ENCODE data around the gene PPP1R3G. TPM values are rescaled to one million over a fixed set of nuclear protein-coding genes. Genes with fewer than 3 reads are reported as not detected.

PPP1R3G gene
- total RNA-seq, 1 donor from 2014 or later: 4.4 TPM

DNA sequence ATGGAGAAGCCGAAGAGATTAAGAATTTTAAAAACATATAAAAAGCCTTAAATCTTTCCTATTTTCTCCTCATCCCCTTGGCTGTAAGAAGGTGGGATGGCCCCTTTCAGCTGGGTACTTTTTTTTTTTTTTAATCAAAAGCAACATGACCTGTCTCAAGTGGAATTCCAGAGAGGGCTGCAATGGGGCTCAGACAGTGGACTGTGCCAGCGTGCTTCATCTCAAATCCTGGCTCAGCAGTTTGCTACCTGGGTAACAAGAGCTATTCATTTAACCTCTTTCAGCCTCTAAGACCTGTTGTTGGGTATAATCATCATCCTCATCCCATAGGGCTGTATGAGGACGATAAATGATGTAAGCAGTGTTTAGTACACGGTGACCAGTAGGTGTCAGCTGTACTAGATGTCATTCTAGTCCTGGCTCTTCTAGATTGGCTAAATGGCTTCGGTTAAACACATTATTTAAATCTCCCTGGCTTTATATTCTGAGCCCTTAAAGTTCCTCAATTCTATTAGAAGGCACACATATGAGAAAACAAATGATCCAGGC, 6.9 kb upstream of the PPP1R3G start:
- no peak for TF ChIP-seq POLR2A (IDR thresholded peaks at IDR 0.05)
- TF ChIP-seq POLR2AphosphoS5 (IDR thresholded peaks at IDR 0.05; ENCODE audit: insufficient read depth in 1 of 2, low read depth in 1 of 2): no peak
- TF ChIP-seq, protein P1, sequence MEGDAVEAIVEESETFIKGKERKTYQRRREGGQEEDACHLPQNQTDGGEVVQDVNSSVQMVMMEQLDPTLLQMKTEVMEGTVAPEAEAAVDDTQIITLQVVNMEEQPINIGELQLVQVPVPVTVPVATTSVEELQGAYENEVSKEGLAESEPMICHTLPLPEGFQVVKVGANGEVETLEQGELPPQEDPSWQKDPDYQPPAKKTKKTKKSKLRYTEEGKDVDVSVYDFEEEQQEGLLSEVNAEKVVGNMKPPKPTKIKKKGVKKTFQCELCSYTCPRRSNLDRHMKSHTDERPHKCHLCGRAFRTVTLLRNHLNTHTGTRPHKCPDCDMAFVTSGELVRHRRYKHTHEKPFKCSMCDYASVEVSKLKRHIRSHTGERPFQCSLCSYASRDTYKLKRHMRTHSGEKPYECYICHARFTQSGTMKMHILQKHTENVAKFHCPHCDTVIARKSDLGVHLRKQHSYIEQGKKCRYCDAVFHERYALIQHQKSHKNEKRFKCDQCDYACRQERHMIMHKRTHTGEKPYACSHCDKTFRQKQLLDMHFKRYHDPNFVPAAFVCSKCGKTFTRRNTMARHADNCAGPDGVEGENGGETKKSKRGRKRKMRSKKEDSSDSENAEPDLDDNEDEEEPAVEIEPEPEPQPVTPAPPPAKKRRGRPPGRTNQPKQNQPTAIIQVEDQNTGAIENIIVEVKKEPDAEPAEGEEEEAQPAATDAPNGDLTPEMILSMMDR (IDR thresholded peaks at IDR 0.05): no peak
- intact Hi-C loops (cut with DNase I): no loop called here
- no peak for DNase-seq (ENCODE audit: extremely low spot score in 2 of 2)
- H3K4me3 ChIP-seq: no peak overlapping the region
- H3K27me3 ChIP-seq: no peaks in the 10 kb centered on the region
- H3K9me3 ChIP-seq: no peaks in the 10 kb centered on the region
- no peaks in the 10 kb centered on the region for H3K36me3 ChIP-seq
- H3K4me1 ChIP-seq: peaks cover 10% of the 10 kb centered on the region
- H3K27ac ChIP-seq: no peak overlapping the region

DNA sequence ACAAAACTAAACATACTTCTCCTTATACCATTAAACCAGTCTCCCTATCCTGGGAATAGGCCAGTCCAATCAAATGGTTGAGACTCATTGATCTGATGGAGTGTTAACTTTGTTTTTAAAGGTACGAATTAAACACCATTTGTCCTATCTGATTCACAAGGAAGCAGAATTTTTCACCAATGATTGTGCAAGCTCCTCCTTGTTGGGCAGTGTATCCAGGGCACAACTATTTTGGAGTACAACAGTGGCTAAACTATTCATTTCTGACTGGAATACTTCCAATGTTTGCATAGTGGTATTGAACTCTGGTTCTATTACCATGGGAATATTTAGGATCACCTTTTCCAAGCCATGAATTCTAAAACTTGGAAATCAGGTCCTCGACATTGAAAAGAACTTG, 5.4 kb upstream of the PPP1R3G start:
- DNase-seq (ENCODE audit: extremely low spot score in 2 of 2): no peak
- Histone ChIP-seq H3K27ac (no peak overlapping the region), H3K4me1 (peaks cover 17% of the 10 kb centered on the region), H3K9me3 (no peaks in the 10 kb centered on the region), H3K27me3 (no peaks in the 10 kb centered on the region), H3K36me3 (no peaks in the 10 kb centered on the region), H3K4me3 (no peak overlapping the region)
- TF ChIP-seq POLR2A (IDR thresholded peaks at IDR 0.05) (no peak), POLR2AphosphoS5 (IDR thresholded peaks at IDR 0.05; ENCODE audit: insufficient read depth in 1 of 2, low read depth in 1 of 2) (no peak)
- TF ChIP-seq, protein P1 (IDR thresholded peaks at IDR 0.05): no peak
- intact Hi-C loops (cut with DNase I): no loop called here

DNA sequence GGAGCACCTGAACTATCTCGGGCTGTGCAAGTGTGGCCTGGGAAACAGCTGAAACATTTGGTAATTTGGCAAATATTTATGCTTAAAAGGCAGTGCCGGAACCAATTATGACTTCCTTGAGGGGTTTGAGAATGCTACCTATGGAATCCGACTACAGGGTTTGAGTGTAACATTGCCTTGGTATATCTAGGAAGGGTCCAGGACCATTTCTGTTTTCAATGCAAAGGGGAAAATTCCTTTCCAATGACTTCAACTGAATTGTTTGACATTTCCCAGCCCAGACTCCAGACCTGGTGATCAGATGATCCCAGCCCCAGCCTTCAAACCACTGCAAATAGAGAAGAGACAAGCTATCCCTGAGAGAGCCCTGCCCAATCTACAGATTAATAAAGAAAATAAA, 4.6 kb upstream of the PPP1R3G start:
- intact Hi-C loops (cut with DNase I): no loop called here
- no peak for DNase-seq (ENCODE audit: extremely low spot score in 2 of 2)
- no peak overlapping the region for H3K4me3 ChIP-seq
- H3K9me3 ChIP-seq: no peaks in the 10 kb centered on the region
- TF ChIP-seq POLR2AphosphoS5 (IDR thresholded peaks at IDR 0.05; ENCODE audit: insufficient read depth in 1 of 2, low read depth in 1 of 2) (no peak), POLR2A (IDR thresholded peaks at IDR 0.05) (no peak)
- TF ChIP-seq, protein P1 (IDR thresholded peaks at IDR 0.05): no peak
- peaks cover 17% of the 10 kb centered on the region for H3K4me1 ChIP-seq
- H3K27me3 ChIP-seq: no peaks in the 10 kb centered on the region
- no peaks in the 10 kb centered on the region for H3K36me3 ChIP-seq
- H3K27ac ChIP-seq: no peak overlapping the region

DNA sequence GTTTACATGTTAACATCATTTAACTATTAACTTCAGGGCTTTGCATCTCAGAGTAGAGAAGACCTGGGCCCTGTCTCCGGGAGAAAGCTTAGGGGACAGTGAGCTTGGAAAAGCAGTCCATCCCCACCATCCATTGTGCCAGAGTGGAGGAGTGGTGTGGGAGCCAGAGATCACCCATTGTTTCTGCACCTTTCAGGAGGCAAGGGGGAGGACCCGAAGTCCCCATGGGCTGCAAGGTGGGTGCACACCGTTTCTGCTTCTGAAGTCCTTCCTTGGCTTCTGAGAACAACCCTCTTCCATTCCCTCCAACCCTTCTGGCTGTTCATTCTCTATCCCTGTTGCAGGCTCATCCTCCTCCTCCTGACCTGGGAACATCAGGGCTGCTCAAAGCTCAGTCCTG, 4.0 kb upstream of the PPP1R3G start:
- Histone ChIP-seq H3K4me3 (no peak overlapping the region), H3K9me3 (no peaks in the 10 kb centered on the region), H3K27me3 (no peaks in the 10 kb centered on the region), H3K36me3 (no peaks in the 10 kb centered on the region), H3K4me1 (peaks cover 21% of the 10 kb centered on the region), H3K27ac (no peak overlapping the region)
- intact Hi-C loops (cut with DNase I): no loop called here
- no peak for TF ChIP-seq POLR2A (IDR thresholded peaks at IDR 0.05)
- TF ChIP-seq, protein P1 (IDR thresholded peaks at IDR 0.05): no peak
- peak in 1 of 2 donors; percentile 85 for DNase-seq (ENCODE audit: extremely low spot score in 2 of 2)

DNA sequence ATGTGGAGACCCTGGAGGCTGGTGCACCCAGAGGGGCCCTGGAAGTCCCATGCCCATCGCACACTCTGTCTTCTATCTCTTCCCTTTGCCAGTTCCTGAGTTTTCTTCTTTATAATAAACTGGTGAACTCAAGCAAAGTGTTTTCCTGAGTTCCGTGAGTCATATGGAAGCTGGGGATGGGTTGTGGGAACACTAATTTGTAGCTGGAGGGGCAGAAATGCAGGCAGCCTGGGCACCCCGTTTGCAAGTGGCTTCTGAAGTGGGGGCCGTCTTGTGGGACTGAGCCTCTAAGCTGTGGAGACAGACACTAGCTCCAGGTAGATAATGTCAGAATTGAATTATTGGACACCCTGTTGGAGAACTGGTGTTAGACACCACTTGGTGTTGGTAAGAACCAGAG, 3.2 kb upstream of the PPP1R3G start:
- peak in 1 of 2 donors; percentile 82 for DNase-seq (ENCODE audit: extremely low spot score in 2 of 2)
- intact Hi-C loops (cut with DNase I): no loop called here
- peaks cover 28% of the 10 kb centered on the region for H3K4me1 ChIP-seq
- H3K27ac ChIP-seq: peak overlapping the region; percentile 55
- H3K36me3 ChIP-seq: no peaks in the 10 kb centered on the region
- H3K9me3 ChIP-seq: no peaks in the 10 kb centered on the region
- TF ChIP-seq POLR2AphosphoS5 (IDR thresholded peaks at IDR 0.05; ENCODE audit: insufficient read depth in 1 of 2, low read depth in 1 of 2) (no peak), POLR2A (IDR thresholded peaks at IDR 0.05) (no peak)
- TF ChIP-seq, protein P1 (IDR thresholded peaks at IDR 0.05): no peak
- H3K4me3 ChIP-seq: no peak overlapping the region
- H3K27me3 ChIP-seq: no peaks in the 10 kb centered on the region

All from vagina (tissue), 2 donors.